Panc1 (cell line): Measurements from ENCODE around the gene DEFB118.

Experiments used
- POLR2AphosphoS5 ChIP-seq: IDR thresholded peaks from 2 replicates; pipeline ENCODE4 v1.6.1; 2012; ENCODE audit warnings: mild to moderate bottlenecking, low read depth, low read length, moderate library complexity
- TF ChIP-seq, protein P1 (sequence below): fragments of 450-650 bp; IDR thresholded peaks from 2 replicates; pipeline ENCODE4 v1.5.1; 2017; ENCODE audit warnings: mild to moderate bottlenecking

DNA sequence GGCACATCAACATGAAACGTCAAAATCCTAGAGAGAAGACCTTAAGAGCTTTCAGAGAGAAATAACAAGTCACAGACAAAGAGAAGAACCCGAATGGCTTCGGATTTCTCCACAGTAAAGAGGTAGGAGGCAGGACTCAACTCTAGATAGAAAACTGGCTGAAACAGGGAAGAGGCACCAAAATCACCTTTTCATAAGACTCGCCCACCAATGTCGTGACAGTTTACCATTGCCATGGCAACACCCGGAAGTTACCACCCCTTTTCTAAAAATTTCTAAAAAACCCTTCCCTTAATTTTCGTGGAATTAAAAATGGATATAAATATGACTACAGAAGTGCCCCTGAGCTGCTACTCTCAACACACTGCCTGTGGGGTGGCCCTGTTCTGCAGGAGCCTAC, 49.9 kb downstream of the DEFB118 start:
- TF ChIP-seq, protein P1, sequence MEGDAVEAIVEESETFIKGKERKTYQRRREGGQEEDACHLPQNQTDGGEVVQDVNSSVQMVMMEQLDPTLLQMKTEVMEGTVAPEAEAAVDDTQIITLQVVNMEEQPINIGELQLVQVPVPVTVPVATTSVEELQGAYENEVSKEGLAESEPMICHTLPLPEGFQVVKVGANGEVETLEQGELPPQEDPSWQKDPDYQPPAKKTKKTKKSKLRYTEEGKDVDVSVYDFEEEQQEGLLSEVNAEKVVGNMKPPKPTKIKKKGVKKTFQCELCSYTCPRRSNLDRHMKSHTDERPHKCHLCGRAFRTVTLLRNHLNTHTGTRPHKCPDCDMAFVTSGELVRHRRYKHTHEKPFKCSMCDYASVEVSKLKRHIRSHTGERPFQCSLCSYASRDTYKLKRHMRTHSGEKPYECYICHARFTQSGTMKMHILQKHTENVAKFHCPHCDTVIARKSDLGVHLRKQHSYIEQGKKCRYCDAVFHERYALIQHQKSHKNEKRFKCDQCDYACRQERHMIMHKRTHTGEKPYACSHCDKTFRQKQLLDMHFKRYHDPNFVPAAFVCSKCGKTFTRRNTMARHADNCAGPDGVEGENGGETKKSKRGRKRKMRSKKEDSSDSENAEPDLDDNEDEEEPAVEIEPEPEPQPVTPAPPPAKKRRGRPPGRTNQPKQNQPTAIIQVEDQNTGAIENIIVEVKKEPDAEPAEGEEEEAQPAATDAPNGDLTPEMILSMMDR = no peak
- no peak for TF ChIP-seq POLR2AphosphoS5
